ENCODE data around the gene MMP8. TPM values are rescaled to one million over a fixed set of nuclear protein-coding genes. Genes with fewer than 3 reads are reported as not detected.

MMP8 gene
- polyA plus RNA-seq, 3 donors = 0.14 TPM; not detected in 2

DNA sequence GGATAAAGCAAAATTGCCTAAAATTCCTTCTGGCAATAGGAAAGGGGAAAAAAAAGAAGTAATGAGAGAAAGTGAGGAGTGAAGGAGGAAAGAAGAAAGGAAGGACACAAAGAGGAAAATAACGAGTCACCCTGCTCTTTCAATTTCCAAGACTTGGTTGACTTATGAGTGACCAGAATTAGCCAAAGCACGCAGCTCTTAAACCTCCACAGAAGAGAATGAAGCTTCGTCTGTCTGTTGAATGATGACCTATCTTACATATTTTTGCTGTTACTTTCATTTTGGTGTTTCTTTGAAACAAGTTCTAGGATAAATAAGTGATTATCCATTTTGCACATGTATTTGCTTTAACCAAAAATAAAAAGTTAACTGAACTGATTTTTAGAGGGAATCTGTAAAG is 19.9 kb downstream of the MMP8 start:
- no peak overlapping the region for H3K4me3 Mint-ChIP-seq
- H3K36me3 Mint-ChIP-seq = no peaks in the 10 kb centered on the region
- no peak overlapping the region for H2AFZ ChIP-seq (ENCODE audit: insufficient read depth, low read depth, low read length, poor library complexity, severe bottlenecking)
- no peak overlapping the region for H3K4me3 ChIP-seq (replicated peaks in 1 of 3; ENCODE audit: low read depth in 2 of 3, low read length in 3 of 3)
- no peaks in the 10 kb centered on the region for H3K9me3 ChIP-seq (replicated peaks in 1 of 2; ENCODE audit: control insufficient read depth in 1 of 2, insufficient read depth in 1 of 2, low read length in 2 of 2)
- no peaks in the 10 kb centered on the region for H3K36me3 ChIP-seq (replicated peaks in 1 of 2; ENCODE audit: control insufficient read depth in 1 of 2, insufficient read depth in 2 of 2, low read length in 2 of 2)
- H3K27ac ChIP-seq (ENCODE audit: low read depth in 1 of 2, low read length in 2 of 2) = no peak overlapping the region
- H3K4me2 ChIP-seq (replicated peaks; ENCODE audit: extremely low read depth, low read length, poor library complexity, severe bottlenecking) = no peak overlapping the region
- no peak overlapping the region for H3K27ac Mint-ChIP-seq
- WGBS (ENCODE audit: insufficient coverage) = no CpG with 5 or more reads among the region's 3 CpGs
- DNase-seq = no peak
- no peaks in the 10 kb centered on the region for H3K9me3 Mint-ChIP-seq
- H3K4me1 Mint-ChIP-seq = peaks cover 14% of the 10 kb centered on the region
- intact Hi-C loops (cut with micrococcal nuclease) = no loop called here
- H3K9ac ChIP-seq (ENCODE audit: insufficient read depth, low read length, poor library complexity, severe bottlenecking) = no peak overlapping the region
- TF ChIP-seq, protein P1, sequence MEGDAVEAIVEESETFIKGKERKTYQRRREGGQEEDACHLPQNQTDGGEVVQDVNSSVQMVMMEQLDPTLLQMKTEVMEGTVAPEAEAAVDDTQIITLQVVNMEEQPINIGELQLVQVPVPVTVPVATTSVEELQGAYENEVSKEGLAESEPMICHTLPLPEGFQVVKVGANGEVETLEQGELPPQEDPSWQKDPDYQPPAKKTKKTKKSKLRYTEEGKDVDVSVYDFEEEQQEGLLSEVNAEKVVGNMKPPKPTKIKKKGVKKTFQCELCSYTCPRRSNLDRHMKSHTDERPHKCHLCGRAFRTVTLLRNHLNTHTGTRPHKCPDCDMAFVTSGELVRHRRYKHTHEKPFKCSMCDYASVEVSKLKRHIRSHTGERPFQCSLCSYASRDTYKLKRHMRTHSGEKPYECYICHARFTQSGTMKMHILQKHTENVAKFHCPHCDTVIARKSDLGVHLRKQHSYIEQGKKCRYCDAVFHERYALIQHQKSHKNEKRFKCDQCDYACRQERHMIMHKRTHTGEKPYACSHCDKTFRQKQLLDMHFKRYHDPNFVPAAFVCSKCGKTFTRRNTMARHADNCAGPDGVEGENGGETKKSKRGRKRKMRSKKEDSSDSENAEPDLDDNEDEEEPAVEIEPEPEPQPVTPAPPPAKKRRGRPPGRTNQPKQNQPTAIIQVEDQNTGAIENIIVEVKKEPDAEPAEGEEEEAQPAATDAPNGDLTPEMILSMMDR (IDR thresholded peaks at IDR 0.05) = no peak
- no peaks in the 10 kb centered on the region for H3K27me3 ChIP-seq (ENCODE audit: control insufficient read depth in 2 of 2, insufficient read depth in 2 of 2, low read length in 2 of 2)
- peaks cover 12% of the 10 kb centered on the region in 2 donors for H3K4me1 ChIP-seq (ENCODE audit: control insufficient read depth in 1 of 2, insufficient read depth in 2 of 2, low read length in 2 of 2)
- no peaks in the 10 kb centered on the region for H4K20me1 ChIP-seq (ENCODE audit: insufficient read depth, low read length)
- no peaks in the 10 kb centered on the region for H3K79me2 ChIP-seq (ENCODE audit: insufficient read depth, low read length)
- H3K27me3 Mint-ChIP-seq (ENCODE audit: low read depth in 3 of 3) = peaks cover 0 to 10% (median 1%) of the 10 kb centered on the region in 3 donors

DNA sequence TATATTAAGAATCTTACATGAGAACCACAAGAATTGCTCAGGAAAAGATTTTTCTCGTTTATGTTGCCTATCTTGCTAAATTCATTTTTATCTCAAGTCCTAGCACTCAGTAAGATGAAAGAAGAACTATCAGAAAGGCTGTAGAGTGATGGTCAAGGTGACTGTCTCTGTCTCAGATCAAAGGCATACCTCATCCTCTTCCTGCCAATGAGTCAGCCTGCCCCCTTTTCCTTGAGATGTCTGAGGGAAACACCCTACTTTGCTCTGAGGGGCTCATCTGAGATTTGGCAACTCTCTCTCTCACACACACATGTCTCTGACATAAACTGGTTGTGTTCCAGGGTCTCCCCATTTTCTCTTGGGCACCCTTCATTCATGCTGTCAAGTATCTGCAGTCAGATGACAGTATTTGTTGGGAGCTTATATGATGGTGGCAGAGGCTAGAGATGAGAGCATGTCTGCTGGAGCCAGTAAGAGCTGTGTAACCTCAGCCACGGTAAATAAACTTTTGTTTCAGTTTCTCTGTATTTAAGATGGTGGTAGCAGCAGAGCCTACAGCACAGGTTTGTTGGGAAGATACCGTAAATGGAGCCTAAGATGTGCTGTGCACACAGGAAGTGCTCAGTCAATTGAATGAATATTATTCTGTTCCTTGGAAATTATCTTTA is 20.8 kb downstream of the MMP8 start:
- TF ChIP-seq, protein P1 (IDR thresholded peaks at IDR 0.05) = no peak
- Histone ChIP-seq H3K4me1 (ENCODE audit: control insufficient read depth in 1 of 2, insufficient read depth in 2 of 2, low read length in 2 of 2) (peaks cover 3% of the 10 kb centered on the region in 2 donors), H3K36me3 (replicated peaks in 1 of 2; ENCODE audit: control insufficient read depth in 1 of 2, insufficient read depth in 2 of 2, low read length in 2 of 2) (no peaks in the 10 kb centered on the region), H4K20me1 (ENCODE audit: insufficient read depth, low read length) (no peaks in the 10 kb centered on the region), H3K9me3 (replicated peaks in 1 of 2; ENCODE audit: control insufficient read depth in 1 of 2, insufficient read depth in 1 of 2, low read length in 2 of 2) (no peaks in the 10 kb centered on the region), H3K27ac (ENCODE audit: low read depth in 1 of 2, low read length in 2 of 2) (no peak overlapping the region), H3K9ac (ENCODE audit: insufficient read depth, low read length, poor library complexity, severe bottlenecking) (no peak overlapping the region), H3K4me3 (replicated peaks in 1 of 3; ENCODE audit: low read depth in 2 of 3, low read length in 3 of 3) (no peak overlapping the region), H2AFZ (ENCODE audit: insufficient read depth, low read depth, low read length, poor library complexity, severe bottlenecking) (no peak overlapping the region), H3K4me2 (replicated peaks; ENCODE audit: extremely low read depth, low read length, poor library complexity, severe bottlenecking) (no peak overlapping the region), H3K27me3 (ENCODE audit: control insufficient read depth in 2 of 2, insufficient read depth in 2 of 2, low read length in 2 of 2) (no peaks in the 10 kb centered on the region), H3K79me2 (ENCODE audit: insufficient read depth, low read length) (no peaks in the 10 kb centered on the region)
- 86% methylated on average over 2 of the region's 3 CpGs for WGBS (ENCODE audit: insufficient coverage)
- H3K27ac Mint-ChIP-seq = no peak overlapping the region
- H3K9me3 Mint-ChIP-seq = no peaks in the 10 kb centered on the region
- intact Hi-C loops (cut with micrococcal nuclease) = no loop called here
- H3K27me3 Mint-ChIP-seq (ENCODE audit: low read depth in 3 of 3) = peaks cover 0 to 10% (median 3%) of the 10 kb centered on the region in 3 donors
- H3K4me3 Mint-ChIP-seq = no peak overlapping the region
- no peaks in the 10 kb centered on the region for H3K36me3 Mint-ChIP-seq
- H3K4me1 Mint-ChIP-seq = peaks cover 6% of the 10 kb centered on the region
- no peak for DNase-seq
